CD8-positive, alpha-beta memory T cell (primary cell): ENCODE results near the gene MRTFA. TPM values are rescaled to one million over a fixed set of nuclear protein-coding genes. Genes with fewer than 3 reads are reported as not detected.

Experiments used
- CTCF ChIA-PET: fragments of 350-600 bp; sonication (Branson Sonifier 250); formaldehyde crosslinking; loops from one replicate; lab custom pipeline; 2021; ENCODE audit warnings: antibody characterized with exemption; lab: Charles Lee
- POLR2A ChIA-PET: fragments of 350-600 bp; sonication (Branson Sonifier 250); formaldehyde crosslinking; loops from one replicate; lab custom pipeline; 2021; ENCODE audit warnings: antibody characterized with exemption; lab: Charles Lee
- DNase-seq, 5 donors: peaks; one replicate each; pipeline versions ENCODE4 v3.0.0 to v3.0.0-alpha.2; 2020 to 2022; ENCODE audit warnings: mixed read lengths in 1 of 5
- H3K27ac ChIP-seq: one replicate; pipeline ENCODE4 v1.7.0; 2013; ENCODE audit warnings: low read depth, mild to moderate bottlenecking, low read length, moderate library complexity
- H3K27me3 ChIP-seq: 2 replicates; pipeline ENCODE4 v1.7.0; 2013; ENCODE audit warnings: low read length, mild to moderate bottlenecking; ENCODE audit not compliant: insufficient read depth, poor library complexity, severe bottlenecking
- H3K36me3 ChIP-seq: 2 replicates; pipeline ENCODE4 v1.7.0; 2013; ENCODE audit warnings: mild to moderate bottlenecking, low read length, moderate library complexity; ENCODE audit not compliant: insufficient read depth
- H3K4me1 ChIP-seq: 2 replicates; pipeline ENCODE4 v1.7.0; 2013; ENCODE audit warnings: mild to moderate bottlenecking, low read length, moderate library complexity; ENCODE audit not compliant: insufficient read depth
- H3K4me3 ChIP-seq: 2 replicates; pipeline ENCODE4 v1.7.0; 2013; ENCODE audit warnings: mild to moderate bottlenecking, low read length
- H3K9me3 ChIP-seq: 2 replicates; pipeline ENCODE4 v1.7.0; 2013; ENCODE audit warnings: mild to moderate bottlenecking, low read length
- H3K27ac Mint-ChIP-seq, 8 donors: one replicate each; pipeline ENCODE4 v1.8.0; 2020 to 2021; ENCODE audit warnings: mixed read lengths in 8 of 8, mild to moderate bottlenecking in 6 of 8, inconsistent platforms in 3 of 8, moderate library complexity in 3 of 8
- H3K27me3 Mint-ChIP-seq, 2 donors: one replicate each; pipeline ENCODE4 v1.8.0; 2020 to 2021; ENCODE audit warnings: mixed read lengths in 2 of 2, mild to moderate bottlenecking in 1 of 2, moderate library complexity in 1 of 2
- H3K36me3 Mint-ChIP-seq, 3 donors: one replicate each; pipeline ENCODE4 v1.8.0; 2020 to 2021; ENCODE audit warnings: mixed read lengths in 3 of 3, inconsistent platforms in 1 of 3, mild to moderate bottlenecking in 1 of 3
- H3K4me1 Mint-ChIP-seq, 3 donors: one replicate each; pipeline ENCODE4 v1.8.0; 2020 to 2021; ENCODE audit warnings: mixed read lengths in 3 of 3, inconsistent platforms in 1 of 3, mild to moderate bottlenecking in 1 of 3
- H3K4me3 Mint-ChIP-seq, 7 donors: one replicate each; pipeline ENCODE4 v1.8.0; 2020 to 2021; ENCODE audit warnings: mixed read lengths in 7 of 7, mild to moderate bottlenecking in 6 of 7, moderate library complexity in 4 of 7, inconsistent platforms in 2 of 7
- H3K9me3 Mint-ChIP-seq, 5 donors: one replicate each; pipeline ENCODE4 v1.8.0; 2020 to 2022; ENCODE audit warnings: mixed read lengths in 5 of 5, mild to moderate bottlenecking in 3 of 5, moderate library complexity in 2 of 5, inconsistent platforms in 1 of 5
- polyA plus RNA-seq: library from polyadenylated mRNA; unstranded; fragments of 300-500 nt; fragmentation: Illumina TruSeq; gene quantifications from one replicate; pipeline ENCODE4 v1.2.3, GENCODE V29; 2021
- total RNA-seq, 2 experiments: library from RNA; stranded (reverse); gene quantifications; one replicate each; pipeline ENCODE4 v1.2.3, GENCODE V29; 2021

Gene MRTFA
- total and polyA plus RNA-seq, 3 experiments from 2014 or later, result 22.9 to 40.5 (median 38.6) TPM

DNA sequence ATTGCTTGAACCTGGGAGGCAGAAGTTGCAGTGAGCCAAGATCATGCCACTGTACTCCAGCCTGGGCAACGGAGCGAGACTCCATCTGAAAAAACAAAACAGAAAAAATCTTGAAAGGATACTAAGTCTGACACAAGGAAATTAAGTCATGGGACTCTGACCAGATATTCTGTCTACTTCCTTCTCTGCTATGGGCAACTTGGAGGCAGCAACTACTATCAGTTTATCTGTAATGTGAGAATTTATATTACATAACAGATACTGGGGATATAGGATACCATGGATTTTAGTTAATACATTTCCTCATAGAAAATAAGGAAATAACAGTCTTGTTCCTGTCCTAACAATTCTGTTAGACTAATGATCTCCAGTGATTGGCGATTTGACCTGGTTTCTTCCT lies 267.7 kb downstream of the MRTFA start:
- no peaks in the 10 kb centered on the region for H3K27me3 Mint-ChIP-seq
- peaks cover 17 to 27% (median 22%) of the 10 kb centered on the region in 3 donors for H3K4me1 Mint-ChIP-seq
- Histone ChIP-seq H3K36me3 (peaks cover 26% of the 10 kb centered on the region), H3K27me3 (no peaks in the 10 kb centered on the region), H3K27ac (no peak overlapping the region), H3K4me1 (peaks cover 19% of the 10 kb centered on the region), H3K9me3 (no peaks in the 10 kb centered on the region), H3K4me3 (no peak overlapping the region)
- H3K36me3 Mint-ChIP-seq, result peaks cover 0 to 65% (median 27%) of the 10 kb centered on the region in 3 donors
- no peak for DNase-seq
- peak overlapping the region in 2 of 7 donors; percentile 8 to 60 for H3K4me3 Mint-ChIP-seq
- ChIA-PET CTCF (no interaction called here), POLR2A (interaction anchor here (1.3 to 1.4 kb wide), 2 partner anchors 15 to 148 kb away, joined by 3 to 4 read pairs; no protein-coding TSS in a partner anchor)
- H3K9me3 Mint-ChIP-seq, result no peaks in the 10 kb centered on the region
- peak overlapping the region in 3 of 8 donors; percentile 54 to 76 (median 66) for H3K27ac Mint-ChIP-seq

DNA sequence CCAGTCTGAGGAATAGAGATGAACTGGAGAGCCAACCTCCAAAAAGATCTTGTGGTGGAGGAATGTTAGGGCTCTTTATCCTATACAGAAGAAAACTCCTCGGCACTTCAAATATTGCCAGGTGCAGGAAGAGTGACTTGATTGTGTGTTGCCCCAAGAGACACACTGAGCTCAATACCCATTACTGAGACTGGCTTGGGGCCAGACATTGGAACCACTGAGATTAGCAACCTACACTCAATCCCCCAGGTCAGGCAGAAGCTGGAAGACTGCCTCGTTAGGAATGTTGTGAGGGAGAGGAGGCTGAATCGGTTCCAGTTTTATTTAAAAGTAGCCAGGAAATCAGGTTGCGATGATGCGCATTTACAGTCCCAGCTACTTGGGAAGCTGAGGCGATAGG lies 268.5 kb downstream of the MRTFA start:
- Mint-ChIP-seq H3K27ac (peak overlapping the region in 2 of 8 donors; percentile 34 to 66), H3K4me3 (peak overlapping the region in 1 of 7 donors; percentile 60), H3K9me3 (no peaks in the 10 kb centered on the region), H3K36me3 (peaks cover 2 to 69% (median 32%) of the 10 kb centered on the region in 3 donors), H3K4me1 (peaks cover 14 to 23% (median 17%) of the 10 kb centered on the region in 3 donors), H3K27me3 (no peaks in the 10 kb centered on the region)
- Histone ChIP-seq H3K4me1 (peaks cover 19% of the 10 kb centered on the region), H3K27ac (no peak overlapping the region), H3K9me3 (no peaks in the 10 kb centered on the region), H3K36me3 (peaks cover 26% of the 10 kb centered on the region), H3K4me3 (no peak overlapping the region), H3K27me3 (no peaks in the 10 kb centered on the region)
- ChIA-PET POLR2A (interaction anchor here (1.4 kb wide), 1 partner anchor 14 kb away, joined by 3 read pairs; no protein-coding TSS in a partner anchor), CTCF (no interaction called here)
- DNase-seq, result no peak

DNA sequence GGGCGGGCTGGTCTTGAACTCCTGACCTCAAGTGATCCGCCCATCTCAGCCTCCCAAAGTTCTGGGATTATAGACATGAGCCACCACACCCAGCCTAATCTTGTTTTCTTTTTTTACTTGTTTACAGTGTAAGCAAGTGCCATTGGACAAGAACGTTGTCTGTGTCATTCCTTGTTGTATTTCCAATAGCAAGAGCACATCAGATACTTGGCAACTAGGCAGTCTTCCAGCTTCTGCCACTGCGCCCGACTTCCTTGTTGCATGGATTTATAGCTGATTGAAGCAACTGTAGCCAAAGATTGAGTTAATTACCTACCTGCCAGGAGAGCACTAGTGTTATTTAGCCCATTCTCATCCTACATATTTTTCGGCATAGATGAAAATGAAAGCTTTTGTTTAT lies 269.2 kb downstream of the MRTFA start:
- POLR2A ChIA-PET, result interaction anchor here (1.4 kb wide), 1 partner anchor 14 kb away, joined by 3 read pairs; no protein-coding TSS in a partner anchor
- Histone ChIP-seq H3K27me3 (no peaks in the 10 kb centered on the region), H3K27ac (no peak overlapping the region), H3K4me3 (no peak overlapping the region), H3K36me3 (peaks cover 33% of the 10 kb centered on the region), H3K4me1 (peaks cover 14% of the 10 kb centered on the region), H3K9me3 (no peaks in the 10 kb centered on the region)
- no peaks in the 10 kb centered on the region for H3K27me3 Mint-ChIP-seq
- H3K36me3 Mint-ChIP-seq, result peaks cover 9 to 70% (median 39%) of the 10 kb centered on the region in 3 donors
- CTCF ChIA-PET, result no interaction called here
- no peak overlapping the region for H3K4me3 Mint-ChIP-seq
- H3K4me1 Mint-ChIP-seq, result peaks cover 8 to 16% (median 11%) of the 10 kb centered on the region in 3 donors
- DNase-seq, result no peak
- no peaks in the 10 kb centered on the region for H3K9me3 Mint-ChIP-seq
- no peak overlapping the region for H3K27ac Mint-ChIP-seq

DNA sequence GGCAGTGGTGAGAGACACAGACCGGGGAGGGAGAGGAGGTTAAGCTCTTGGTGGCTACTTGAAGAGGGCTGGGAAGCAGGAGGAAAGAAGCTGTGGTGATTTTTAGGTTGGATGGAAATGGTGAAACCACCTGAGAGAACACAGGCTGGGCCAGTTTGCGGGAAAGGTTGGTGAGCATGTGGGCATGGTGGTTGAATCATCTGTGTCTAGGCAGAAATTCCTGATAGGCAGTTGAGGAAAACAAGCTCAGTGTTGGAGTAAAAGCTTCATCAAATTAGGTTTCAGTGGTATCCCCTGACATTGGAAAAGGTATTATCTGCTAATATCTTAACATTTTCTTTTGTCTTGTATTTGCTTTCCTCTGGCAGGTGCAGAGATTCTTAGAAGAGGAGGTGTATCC lies 270.5 kb downstream of the MRTFA start:
- peaks cover 19 to 81% (median 46%) of the 10 kb centered on the region in 3 donors for H3K36me3 Mint-ChIP-seq
- H3K4me3 ChIP-seq, result no peak overlapping the region
- peaks cover 2% of the 10 kb centered on the region for H3K4me1 ChIP-seq
- CTCF ChIA-PET, result interaction anchor here (0.7 to 1.4 kb wide), 2 partner anchors 13 to 18 kb away, joined by 3 to 4 read pairs; no protein-coding TSS in a partner anchor
- H3K27me3 Mint-ChIP-seq, result no peaks in the 10 kb centered on the region
- no peaks in the 10 kb centered on the region for H3K27me3 ChIP-seq
- H3K27ac ChIP-seq, result no peak overlapping the region
- H3K36me3 ChIP-seq, result peaks cover 46% of the 10 kb centered on the region
- H3K9me3 Mint-ChIP-seq, result no peaks in the 10 kb centered on the region
- POLR2A ChIA-PET, result no interaction called here
- H3K27ac Mint-ChIP-seq, result peak overlapping the region in 6 of 8 donors; percentile 45 to 93 (median 70)
- H3K4me3 Mint-ChIP-seq, result peak overlapping the region in 1 of 7 donors; percentile 16
- H3K4me1 Mint-ChIP-seq, result peaks cover 3 to 9% (median 3%) of the 10 kb centered on the region in 3 donors
- no peaks in the 10 kb centered on the region for H3K9me3 ChIP-seq
- no peak for DNase-seq

DNA sequence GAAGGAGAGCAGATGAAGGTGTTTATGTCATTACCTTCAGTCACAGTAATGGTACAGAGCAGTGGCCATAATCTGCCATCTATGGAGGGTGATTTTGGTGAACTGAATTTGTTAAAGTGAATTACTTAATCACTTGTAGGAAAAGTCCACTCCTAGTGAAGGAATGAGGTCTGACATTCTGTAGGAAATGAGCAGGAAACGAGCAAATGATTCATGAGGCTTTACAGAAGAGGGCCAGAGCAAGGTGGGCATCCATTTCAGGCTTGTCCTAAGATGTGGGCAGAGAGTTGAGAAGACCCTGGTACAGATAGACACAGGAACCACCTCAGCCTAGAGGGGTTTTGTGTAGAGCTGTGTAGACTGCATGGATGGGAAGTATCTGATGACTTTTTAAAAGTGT lies 272.1 kb downstream of the MRTFA start:
- DNase-seq, result no peak
- peaks cover 62% of the 10 kb centered on the region for H3K36me3 ChIP-seq
- CTCF ChIA-PET, result interaction anchor here (1.8 kb wide), 1 partner anchor 16 kb away, joined by 5 read pairs; no protein-coding TSS in a partner anchor
- H3K27ac ChIP-seq, result no peak overlapping the region
- Mint-ChIP-seq H3K27ac (peak overlapping the region in 3 of 8 donors; percentile 10 to 41 (median 30)), H3K27me3 (no peaks in the 10 kb centered on the region), H3K36me3 (peaks cover 19 to 96% (median 46%) of the 10 kb centered on the region in 3 donors), H3K4me3 (no peak overlapping the region), H3K9me3 (no peaks in the 10 kb centered on the region), H3K4me1 (no peaks in the 10 kb centered on the region)
- no peaks in the 10 kb centered on the region for H3K4me1 ChIP-seq
- POLR2A ChIA-PET, result no interaction called here
- H3K27me3 ChIP-seq, result no peaks in the 10 kb centered on the region
- H3K4me3 ChIP-seq, result no peak overlapping the region
- no peaks in the 10 kb centered on the region for H3K9me3 ChIP-seq

DNA sequence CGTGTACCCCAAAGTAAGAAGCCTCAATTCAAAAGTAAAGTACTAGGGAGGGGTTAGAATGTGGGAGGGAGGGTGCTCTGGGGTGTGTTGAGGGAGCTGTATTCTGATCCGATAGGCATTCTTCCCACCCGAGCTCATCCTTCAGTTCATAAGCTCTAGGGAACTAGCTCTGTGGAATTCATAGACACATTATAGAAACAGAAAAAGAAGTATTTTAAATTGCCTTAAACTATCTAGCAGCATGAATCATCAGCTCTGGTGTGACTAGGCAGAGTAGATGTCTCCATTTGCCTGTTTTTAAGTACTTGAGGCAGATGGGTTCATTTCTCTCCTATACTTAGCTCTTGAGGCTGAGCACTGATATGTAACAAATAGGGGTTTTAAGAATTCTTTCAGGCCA lies 273.5 kb downstream of the MRTFA start:
- Histone ChIP-seq H3K27me3 (no peaks in the 10 kb centered on the region), H3K9me3 (no peaks in the 10 kb centered on the region), H3K36me3 (peaks cover 70% of the 10 kb centered on the region), H3K4me1 (no peaks in the 10 kb centered on the region), H3K27ac (no peak overlapping the region), H3K4me3 (no peak overlapping the region)
- Mint-ChIP-seq H3K9me3 (no peaks in the 10 kb centered on the region), H3K4me3 (peak overlapping the region in 1 of 7 donors; percentile 4), H3K4me1 (peaks cover 0 to 6% (median 0%) of the 10 kb centered on the region in 3 donors), H3K27ac (peak overlapping the region in 6 of 8 donors; percentile 17 to 81 (median 50)), H3K36me3 (peaks cover 19 to 98% (median 52%) of the 10 kb centered on the region in 3 donors), H3K27me3 (no peaks in the 10 kb centered on the region)
- POLR2A ChIA-PET, result interaction anchor here (0.5 to 0.9 kb wide), 3 partner anchors 39 to 319 kb away, joined by 3 to 5 read pairs (median 3); no protein-coding TSS in a partner anchor
- no peak for DNase-seq
- CTCF ChIA-PET, result interaction anchor here (1.3 to 1.8 kb wide), 2 partner anchors 14 to 41 kb away, joined by 3 to 5 read pairs; no protein-coding TSS in a partner anchor

DNA sequence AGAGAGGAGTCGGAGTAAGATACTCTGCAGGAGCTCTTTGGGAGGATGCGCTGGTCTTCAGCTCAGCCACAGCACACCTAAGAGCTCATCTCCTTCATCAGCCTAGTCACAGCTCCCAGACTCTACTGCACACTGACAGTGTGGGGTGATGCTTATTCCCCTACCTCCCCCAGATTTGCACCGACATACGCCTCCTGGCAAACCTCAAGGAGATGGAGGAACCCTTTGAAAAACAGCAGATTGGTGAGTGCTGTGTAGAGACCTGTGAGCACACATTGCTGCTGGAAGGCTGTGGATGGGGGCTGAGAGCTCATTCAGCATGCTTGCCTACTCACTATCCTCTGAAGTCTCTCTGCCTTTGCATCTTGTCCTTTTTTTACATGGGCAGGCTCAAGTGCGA lies 275.4 kb downstream of the MRTFA start:
- POLR2A ChIA-PET, result interaction anchor here (0.5 kb wide), 1 partner anchor 67 kb away, joined by 10 read pairs; no protein-coding TSS in a partner anchor
- H3K4me3 Mint-ChIP-seq, result no peak overlapping the region
- H3K4me1 Mint-ChIP-seq, result peaks cover 0 to 6% (median 0%) of the 10 kb centered on the region in 3 donors
- Histone ChIP-seq H3K36me3 (peaks cover 70% of the 10 kb centered on the region), H3K27me3 (no peaks in the 10 kb centered on the region), H3K4me1 (no peaks in the 10 kb centered on the region), H3K9me3 (no peaks in the 10 kb centered on the region), H3K4me3 (no peak overlapping the region), H3K27ac (no peak overlapping the region)
- CTCF ChIA-PET, result no interaction called here
- no peak for DNase-seq
- no peaks in the 10 kb centered on the region for H3K9me3 Mint-ChIP-seq
- H3K27me3 Mint-ChIP-seq, result no peaks in the 10 kb centered on the region
- peak overlapping the region in 2 of 8 donors; percentile 3 to 17 for H3K27ac Mint-ChIP-seq
- H3K36me3 Mint-ChIP-seq, result peaks cover 19 to 94% (median 47%) of the 10 kb centered on the region in 3 donors
